Measurements from ENCODE around the gene UTS2R.

UTS2R gene

GRCh38 chr17:82418001-82418986, 46.7 kb downstream of the UTS2R start, which contains the start of the genes HEXD and OGFOD3 (continued):
- TF ChIP-seq SCRT2 (tag by site-specific recombination; IDR thresholded peaks at IDR 0.05), result no peak
- no peak for TF ChIP-seq ZNF544 (tag by site-specific recombination; IDR thresholded peaks at IDR 0.05)
- TF ChIP-seq ZNF514 (tag by site-specific recombination; IDR thresholded peaks at IDR 0.05), result no peak
- TF ChIP-seq HIC1 (tag by site-specific recombination; IDR thresholded peaks at IDR 0.05), result no peak
- 0 out of 2 replicates have a peak, but pooled peaks have one; percentile 53 for TF ChIP-seq ZNF184 (tag by site-specific recombination; IDR thresholded peaks at IDR 0.05)
- TF ChIP-seq ZNF791 (tag by site-specific recombination; IDR thresholded peaks at IDR 0.05), result peak; percentile 27; the same call in 1 of the 2 replicates
- no peak for TF ChIP-seq ZNF23 (tag by site-specific recombination; IDR thresholded peaks at IDR 0.05; ENCODE audit: borderline replicate concordance)
- TF ChIP-seq ZNF311 (tag by site-specific recombination; IDR thresholded peaks at IDR 0.05; ENCODE audit: borderline replicate concordance), result no peak
- peak; percentile 92 for TF ChIP-seq ZSCAN30 (tag by site-specific recombination; IDR thresholded peaks at IDR 0.05)
- TF ChIP-seq REPIN1 (tag by site-specific recombination; IDR thresholded peaks at IDR 0.05; ENCODE audit: low read depth), result no peak

GRCh38 chr17:82419540-82419939, 48.0 kb downstream of the UTS2R start:
- peaks cover 5 to 20% of the 10 kb centered on the region in 2 experiments for H3K36me3 ChIP-seq (ENCODE audit: control insufficient read depth in 2 of 2, insufficient read depth in 1 of 2, low read length in 2 of 2)
- ChIA-PET POLR2A (no interaction called here), CTCF (interaction anchor here (0.6 to 0.9 kb wide), 2 partner anchors 55 to 135 kb away, joined by 3 to 4 read pairs; no protein-coding TSS in a partner anchor)
- H3K27ac ChIP-seq (ENCODE audit: extremely low read depth, low read depth, low read length), result no peak overlapping the region
- no peaks in the 10 kb centered on the region for H3K9me3 ChIP-seq (ENCODE audit: control insufficient read depth, insufficient read depth, low read depth, low read length)
- no peak for TF ChIP-seq ZNF521 (tag by site-specific recombination; IDR thresholded peaks at IDR 0.05)
- no peak for TF ChIP-seq PRDM10 (tag by site-specific recombination; IDR thresholded peaks at IDR 0.05)
- TF ChIP-seq ZNF292 (tag by site-specific recombination; IDR thresholded peaks at IDR 0.05; ENCODE audit: borderline replicate concordance, low read depth), result no peak
- no peak for TF ChIP-seq ZNF837 (tag by site-specific recombination; IDR thresholded peaks at IDR 0.05)
- no peak for TF ChIP-seq FEZF1 (tag by site-specific recombination; IDR thresholded peaks at IDR 0.05)
- no peak for TF ChIP-seq ZNF335 (tag by site-specific recombination; conservative IDR thresholded peaks at IDR 0.05)
- H3K4me3 ChIP-seq (ENCODE audit: low read depth, low read length), result no peak overlapping the region
- H3K4me1 ChIP-seq (ENCODE audit: control insufficient read depth, insufficient read depth, low read length), result peaks cover 6% of the 10 kb centered on the region
